OCI-LY7 (cell line): ENCODE results near the gene PALS1.

ENCODE experiments used
- EZH2phosphoT487 ChIP-seq: fragments of 200-600 bp; sonication (generic); IDR thresholded peaks from 2 replicates; pipeline ENCODE4 v1.6.1; 2018; ENCODE audit warnings: low read depth, borderline replicate concordance, mild to moderate bottlenecking, mixed run types, antibody characterized with exemption, low read length, moderate library complexity, mixed read lengths
- TF ChIP-seq, protein P1 (sequence below): fragments of 200-600 bp; sonication (generic); conservative IDR thresholded peaks from 2 replicates; pipeline ENCODE4 v1.5.1; 2014; ENCODE audit warnings: mild to moderate bottlenecking, antibody characterized with exemption, low read length, moderate library complexity, mixed read lengths

DNA sequence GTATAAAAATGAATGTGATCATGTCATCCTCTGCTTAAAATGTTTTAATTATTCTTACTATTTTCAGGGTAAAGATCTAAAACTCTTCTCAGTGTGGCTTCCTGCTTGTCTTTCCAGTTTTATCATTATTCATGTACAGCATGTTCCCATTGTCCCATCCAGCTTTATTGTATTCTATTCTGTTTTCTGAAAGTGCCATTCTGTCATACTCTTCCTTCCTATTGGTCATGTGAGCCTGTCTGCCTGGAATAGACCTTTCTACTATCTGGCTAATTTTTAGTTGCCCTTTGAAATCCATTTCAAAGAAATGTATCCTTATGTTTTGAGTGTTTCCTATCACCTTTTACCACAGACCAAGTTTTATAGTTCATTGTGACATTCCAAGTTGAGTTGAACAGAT lies 34.9 kb downstream of the PALS1 start:
- TF ChIP-seq, protein P1, sequence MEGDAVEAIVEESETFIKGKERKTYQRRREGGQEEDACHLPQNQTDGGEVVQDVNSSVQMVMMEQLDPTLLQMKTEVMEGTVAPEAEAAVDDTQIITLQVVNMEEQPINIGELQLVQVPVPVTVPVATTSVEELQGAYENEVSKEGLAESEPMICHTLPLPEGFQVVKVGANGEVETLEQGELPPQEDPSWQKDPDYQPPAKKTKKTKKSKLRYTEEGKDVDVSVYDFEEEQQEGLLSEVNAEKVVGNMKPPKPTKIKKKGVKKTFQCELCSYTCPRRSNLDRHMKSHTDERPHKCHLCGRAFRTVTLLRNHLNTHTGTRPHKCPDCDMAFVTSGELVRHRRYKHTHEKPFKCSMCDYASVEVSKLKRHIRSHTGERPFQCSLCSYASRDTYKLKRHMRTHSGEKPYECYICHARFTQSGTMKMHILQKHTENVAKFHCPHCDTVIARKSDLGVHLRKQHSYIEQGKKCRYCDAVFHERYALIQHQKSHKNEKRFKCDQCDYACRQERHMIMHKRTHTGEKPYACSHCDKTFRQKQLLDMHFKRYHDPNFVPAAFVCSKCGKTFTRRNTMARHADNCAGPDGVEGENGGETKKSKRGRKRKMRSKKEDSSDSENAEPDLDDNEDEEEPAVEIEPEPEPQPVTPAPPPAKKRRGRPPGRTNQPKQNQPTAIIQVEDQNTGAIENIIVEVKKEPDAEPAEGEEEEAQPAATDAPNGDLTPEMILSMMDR, result no peak
- no peak for TF ChIP-seq EZH2phosphoT487
